Esophagus squamous epithelium (tissue), 4 donors: ENCODE results near the gene GCLC.

Experiments used
- POLR2A ChIP-seq, 4 donors: fragments of 450-650 bp; IDR thresholded peaks; one replicate each; pipeline ENCODE4 v1.6.1; 2017; ENCODE audit warnings: antibody characterized with exemption in 4 of 4, mild to moderate bottlenecking in 4 of 4, moderate library complexity in 3 of 4
- TF ChIP-seq, protein P1 (sequence below), 6 experiments: fragments of 450-650 bp in 4 of 6; fragments of 200-600 bp in 2 of 6; sonication (generic) in 2 of 6; IDR thresholded peaks; one replicate each; pipeline ENCODE4 v1.5.1; 2016 to 2019; ENCODE audit warnings: antibody characterized with exemption in 6 of 6, mild to moderate bottlenecking in 4 of 6, moderate library complexity in 4 of 6

DNA sequence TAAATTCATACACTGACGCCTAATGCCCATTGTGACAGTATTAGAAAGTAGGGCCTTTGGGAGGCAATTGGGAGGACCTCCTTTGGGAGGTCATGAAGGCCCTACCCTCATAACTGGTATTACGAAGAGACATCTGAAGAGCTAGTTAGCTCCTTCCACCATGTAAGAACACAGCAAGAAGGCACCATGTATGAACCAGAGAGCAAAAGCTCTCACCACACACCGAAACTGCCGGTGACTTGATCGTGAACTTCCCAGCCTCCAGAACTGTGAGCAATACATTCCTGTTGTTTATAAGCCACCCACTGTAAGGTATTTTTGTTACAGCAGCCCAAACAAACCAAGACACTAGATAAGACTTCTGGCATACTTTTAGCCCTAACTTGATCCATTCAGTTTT is 41.8 kb downstream of the GCLC start:
- TF ChIP-seq, protein P1, sequence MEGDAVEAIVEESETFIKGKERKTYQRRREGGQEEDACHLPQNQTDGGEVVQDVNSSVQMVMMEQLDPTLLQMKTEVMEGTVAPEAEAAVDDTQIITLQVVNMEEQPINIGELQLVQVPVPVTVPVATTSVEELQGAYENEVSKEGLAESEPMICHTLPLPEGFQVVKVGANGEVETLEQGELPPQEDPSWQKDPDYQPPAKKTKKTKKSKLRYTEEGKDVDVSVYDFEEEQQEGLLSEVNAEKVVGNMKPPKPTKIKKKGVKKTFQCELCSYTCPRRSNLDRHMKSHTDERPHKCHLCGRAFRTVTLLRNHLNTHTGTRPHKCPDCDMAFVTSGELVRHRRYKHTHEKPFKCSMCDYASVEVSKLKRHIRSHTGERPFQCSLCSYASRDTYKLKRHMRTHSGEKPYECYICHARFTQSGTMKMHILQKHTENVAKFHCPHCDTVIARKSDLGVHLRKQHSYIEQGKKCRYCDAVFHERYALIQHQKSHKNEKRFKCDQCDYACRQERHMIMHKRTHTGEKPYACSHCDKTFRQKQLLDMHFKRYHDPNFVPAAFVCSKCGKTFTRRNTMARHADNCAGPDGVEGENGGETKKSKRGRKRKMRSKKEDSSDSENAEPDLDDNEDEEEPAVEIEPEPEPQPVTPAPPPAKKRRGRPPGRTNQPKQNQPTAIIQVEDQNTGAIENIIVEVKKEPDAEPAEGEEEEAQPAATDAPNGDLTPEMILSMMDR (IDR thresholded peaks at IDR 0.05) = no peak
- no peak for TF ChIP-seq POLR2A (IDR thresholded peaks at IDR 0.05)
